ENCODE results near the gene AP4S1.

GRCh38 chr14:31083781-31084180 is 58.3 kb downstream of the AP4S1 start:
- TF ChIP-seq YY1 (IDR thresholded peaks at IDR 0.05; ENCODE audit: insufficient read depth, insufficient read length) (no peak), ZNF274 (IDR thresholded peaks at IDR 0.05; ENCODE audit: low read depth, low read length) (no peak), SUZ12 (IDR thresholded peaks at IDR 0.05; ENCODE audit: extremely low read depth, insufficient read depth, insufficient read length) (no peak)

Data from NT2/D1 (cell line).